SHP77 treated with DMSO at 0.1 percent for 48 hours (cell line): ENCODE results near the gene SLC16A5.
"Not testable (repeated sequence)": the region's sequence is repeated elsewhere in the genome, so short reads cannot be mapped to it uniquely, and the experiment has no call there.

ENCODE experiments used
- DNase-seq: peaks from one replicate; lab custom pipeline; 2025; lab: John Stamatoyannopoulos, UW

SLC16A5 gene

GRCh38 chr17:75064460-75064859, 23.3 kb upstream of the SLC16A5 start:
- no peak for DNase-seq

GRCh38 chr17:75064867-75065561, 22.7 kb upstream of the SLC16A5 start:
- DNase-seq = no peak

GRCh38 chr17:75065562-75066151, 22.1 kb upstream of the SLC16A5 start:
- DNase-seq = no peak

GRCh38 chr17:75067856-75068255, 19.9 kb upstream of the SLC16A5 start:
- no peak for DNase-seq

- no peak for DNase-seq
Observed at GRCh38 chr17:75068750-75069149, 19.0 kb upstream of the SLC16A5 start.

GRCh38 chr17:75069783-75070182, 18.0 kb upstream of the SLC16A5 start:
- DNase-seq = no peak

- DNase-seq = not testable (repeated sequence)
Observed at GRCh38 chr17:75071478-75072271, 16.1 kb upstream of the SLC16A5 start.

- not testable (repeated sequence) for DNase-seq
Observed at GRCh38 chr17:75072909-75073308, 14.8 kb upstream of the SLC16A5 start.

- no peak for DNase-seq
Observed at GRCh38 chr17:75073618-75074047, 14.1 kb upstream of the SLC16A5 start.

GRCh38 chr17:75074532-75074931, 13.2 kb upstream of the SLC16A5 start:
- no peak for DNase-seq

GRCh38 chr17:75075597-75076336, 12.0 kb upstream of the SLC16A5 start:
- no peak for DNase-seq

- no peak for DNase-seq
Observed at GRCh38 chr17:75077072-75077495, 10.7 kb upstream of the SLC16A5 start.

GRCh38 chr17:75077496-75078283, 10.1 kb upstream of the SLC16A5 start:
- no peak for DNase-seq

- DNase-seq = no peak
Observed at GRCh38 chr17:75078284-75079022, 9.3 kb upstream of the SLC16A5 start.

- DNase-seq = no peak
Observed at GRCh38 chr17:75079023-75079373, 8.8 kb upstream of the SLC16A5 start.

- DNase-seq = no peak
Observed at GRCh38 chr17:75081611-75082540, 5.9 kb upstream of the SLC16A5 start.

- DNase-seq = no peak
Observed at GRCh38 chr17:75082683-75083082, 5.1 kb upstream of the SLC16A5 start.

GRCh38 chr17:75084039-75084660, 3.6 kb upstream of the SLC16A5 start:
- no peak for DNase-seq

GRCh38 chr17:75086496-75087181, 1.1 kb upstream of the SLC16A5 start:
- DNase-seq = no peak
